Duodenal mucosa (tissue), 2 donors: ENCODE results near the gene FAM229B.
"Not testable (repeated sequence)": the region's sequence is repeated elsewhere in the genome, so short reads cannot be mapped to it uniquely, and the experiment has no call there.

Experiments
- H3K27ac ChIP-seq: one replicate; pipeline ENCODE4 v1.7.0; 2013; ENCODE audit warnings: low read depth, low read length
- H3K27me3 ChIP-seq, 2 donors: one replicate each; pipeline ENCODE4 v1.7.0; 2013; ENCODE audit warnings: low read length in 2 of 2, control low read depth in 1 of 2; ENCODE audit not compliant: insufficient read depth in 2 of 2, control insufficient read depth in 1 of 2
- H3K36me3 ChIP-seq, 2 donors: one replicate each; pipeline ENCODE4 v1.7.0; 2013; ENCODE audit warnings: low read length in 2 of 2, control low read depth in 1 of 2; ENCODE audit not compliant: insufficient read depth in 2 of 2, control insufficient read depth in 1 of 2
- H3K4me1 ChIP-seq, 2 donors: one replicate each; pipeline ENCODE4 v1.7.0; 2013; ENCODE audit warnings: low read length in 2 of 2, control low read depth in 1 of 2; ENCODE audit not compliant: insufficient read depth in 2 of 2, control insufficient read depth in 1 of 2
- H3K4me3 ChIP-seq, 2 donors: one replicate each; pipeline ENCODE4 v1.7.0; 2013; ENCODE audit warnings: low read length in 2 of 2, low read depth in 1 of 2
- H3K9ac ChIP-seq, 2 donors: one replicate each; pipeline ENCODE4 v1.7.0; 2013; ENCODE audit warnings: low read length in 2 of 2, low read depth in 1 of 2
- H3K9me3 ChIP-seq, 2 donors: one replicate each; pipeline ENCODE4 v1.7.0; 2013; ENCODE audit warnings: low read length in 2 of 2, control low read depth in 1 of 2; ENCODE audit not compliant: control insufficient read depth in 1 of 2

FAM229B gene

GRCh38 chr6:112044856-112045255, 42.5 kb upstream of the FAM229B start:
- Histone ChIP-seq H3K4me1 (peaks cover 0 to 3% of the 10 kb centered on the region in 2 donors), H3K36me3 (no peaks in the 10 kb centered on the region), H3K4me3 (no peak overlapping the region), H3K9me3 (no peaks in the 10 kb centered on the region), H3K27me3 (no peaks in the 10 kb centered on the region), H3K9ac (no peak overlapping the region), H3K27ac (no peak overlapping the region)

DNA sequence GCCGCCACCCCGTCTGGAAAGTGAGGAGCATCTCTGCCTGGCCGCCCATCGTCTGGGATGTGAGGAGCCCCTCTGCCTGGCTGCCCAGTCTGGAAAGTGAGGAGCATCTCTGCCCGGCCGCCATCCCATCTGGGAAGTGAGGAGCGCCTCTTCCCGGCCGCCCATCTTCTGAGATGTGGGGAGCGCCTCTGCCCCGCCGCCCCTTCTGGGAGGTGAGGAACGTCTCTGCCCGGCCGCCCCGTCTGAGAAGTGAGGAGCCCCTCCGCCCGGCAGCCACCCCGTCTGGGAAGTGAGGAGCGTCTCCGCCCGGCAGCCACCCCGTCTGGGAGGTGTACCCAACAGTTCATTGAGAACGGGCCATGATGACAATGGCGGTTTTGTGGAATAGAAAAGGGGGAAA, 39.9 kb upstream of the FAM229B start:
- H3K9ac ChIP-seq, H3K4me1 ChIP-seq, H3K36me3 ChIP-seq, H3K27ac ChIP-seq, H3K9me3 ChIP-seq, H3K27me3 ChIP-seq, H3K4me3 ChIP-seq: not testable (repeated sequence)

- no peak overlapping the region for H3K4me3 ChIP-seq
- H3K27me3 ChIP-seq, result no peaks in the 10 kb centered on the region
- no peaks in the 10 kb centered on the region for H3K36me3 ChIP-seq
- no peaks in the 10 kb centered on the region for H3K9me3 ChIP-seq
- no peak overlapping the region for H3K27ac ChIP-seq
- H3K9ac ChIP-seq, result no peak overlapping the region
- H3K4me1 ChIP-seq, result no peaks in the 10 kb centered on the region
These were observed 38.2 kb upstream of the FAM229B start for GRCh38 chr6:112049026-112049799.

GRCh38 chr6:112049996-112050395, 37.4 kb upstream of the FAM229B start:
- Histone ChIP-seq H3K9ac (no peak overlapping the region), H3K4me1 (no peaks in the 10 kb centered on the region), H3K9me3 (no peaks in the 10 kb centered on the region), H3K27me3 (no peaks in the 10 kb centered on the region), H3K4me3 (no peak overlapping the region), H3K36me3 (no peaks in the 10 kb centered on the region), H3K27ac (no peak overlapping the region)

DNA sequence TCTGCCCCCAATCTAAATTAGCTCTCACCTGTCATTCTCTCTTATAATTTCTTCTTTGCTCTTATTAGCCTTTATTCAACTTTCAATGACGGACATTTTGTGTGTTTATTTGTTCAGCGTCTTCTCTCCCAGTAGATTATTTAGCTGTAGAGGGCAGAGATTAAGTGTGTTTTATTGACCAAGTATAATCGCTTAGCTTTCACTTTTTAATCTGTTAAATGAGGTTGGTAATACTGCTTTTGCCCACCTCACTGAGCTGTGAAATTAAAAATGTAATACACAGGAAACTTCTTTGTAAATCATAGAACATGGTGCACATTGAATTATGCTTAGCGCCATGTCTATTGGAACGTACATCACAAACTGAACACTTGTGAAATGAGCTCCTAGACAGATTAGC, 37.0 kb upstream of the FAM229B start:
- Histone ChIP-seq H3K9ac (no peak overlapping the region), H3K4me1 (no peaks in the 10 kb centered on the region), H3K27me3 (no peaks in the 10 kb centered on the region), H3K9me3 (no peaks in the 10 kb centered on the region), H3K36me3 (no peaks in the 10 kb centered on the region), H3K4me3 (no peak overlapping the region), H3K27ac (no peak overlapping the region)

DNA sequence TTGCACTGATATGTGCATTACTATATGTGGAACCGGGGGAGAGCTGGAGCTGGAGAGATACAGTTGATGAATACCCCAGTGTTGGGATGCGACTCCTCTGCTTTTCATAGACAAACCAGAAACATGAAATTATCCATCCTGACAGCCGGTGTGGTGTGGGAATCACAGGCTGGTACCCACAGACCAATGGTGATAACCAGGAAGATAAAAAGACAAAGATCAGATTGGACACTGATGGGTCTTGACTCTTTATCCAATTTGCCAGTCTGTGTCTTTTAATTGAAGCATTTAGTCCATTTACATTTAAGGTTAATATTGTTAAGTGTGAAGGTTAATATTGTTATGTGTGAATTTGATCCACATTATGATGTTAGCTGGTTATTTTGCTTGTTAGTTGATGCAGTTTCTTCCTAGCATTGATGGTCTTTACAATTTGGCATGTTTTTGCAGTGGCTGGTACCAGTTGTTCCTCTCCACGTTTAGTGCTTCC, 36.1 kb upstream of the FAM229B start:
- not testable (repeated sequence) for H3K4me3 ChIP-seq, H3K9me3 ChIP-seq, H3K9ac ChIP-seq, H3K27ac ChIP-seq, H3K27me3 ChIP-seq, H3K4me1 ChIP-seq, H3K36me3 ChIP-seq

GRCh38 chr6:112054001-112054400, 33.4 kb upstream of the FAM229B start, which contains the start of gene CCN6:
Gene CCN6, plus strand, starts transcription at chr6:112054104. Its CDS starts 254 bp downstream, at chr6:112054358.
- Histone ChIP-seq H3K27ac (no peak within 1 kb of the TSS), H3K9me3 (no peaks in the 10 kb centered on the region), H3K27me3 (no peaks in the 10 kb centered on the region), H3K9ac (no peak within 1 kb of the TSS), H3K36me3 (no peaks in the 10 kb centered on the region), H3K4me1 (no peaks in the 10 kb centered on the region), H3K4me3 (no peak within 1 kb of the TSS)

DNA sequence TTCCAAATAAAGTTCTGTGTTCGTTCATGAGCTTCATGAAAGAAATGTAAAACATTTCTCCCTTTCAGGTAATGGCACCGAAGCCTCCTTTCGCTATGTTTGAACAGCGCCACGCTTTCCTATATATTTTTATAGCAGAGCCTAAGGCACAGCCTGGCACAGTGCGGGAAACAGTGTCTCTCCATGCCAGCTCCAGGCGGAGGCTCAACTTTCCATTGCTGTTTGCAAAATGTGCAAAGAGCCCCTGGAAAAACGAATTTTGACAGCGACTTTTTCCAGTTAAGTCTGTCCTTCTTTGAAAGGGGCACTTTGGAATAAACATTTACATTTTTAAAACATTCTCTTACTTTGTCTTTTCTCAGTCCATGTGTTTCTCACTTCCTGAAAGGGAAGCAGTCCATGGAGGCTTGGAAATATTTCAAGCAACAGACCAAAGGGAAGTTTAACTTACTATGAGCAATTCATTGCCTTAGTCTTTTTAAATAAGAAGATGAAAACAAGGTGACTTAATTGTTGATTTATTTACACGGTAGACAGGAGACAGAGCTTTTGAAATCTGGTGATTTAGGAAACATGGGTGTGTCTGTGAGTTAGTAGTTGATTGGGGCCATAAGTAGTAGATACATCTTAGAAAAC, 32.7 kb upstream of the FAM229B start:
- H3K27me3 ChIP-seq, result no peaks in the 10 kb centered on the region
- no peak overlapping the region for H3K9ac ChIP-seq
- H3K9me3 ChIP-seq, result no peaks in the 10 kb centered on the region
- no peaks in the 10 kb centered on the region for H3K36me3 ChIP-seq
- no peak overlapping the region for H3K27ac ChIP-seq
- no peaks in the 10 kb centered on the region for H3K4me1 ChIP-seq
- no peak overlapping the region for H3K4me3 ChIP-seq

DNA sequence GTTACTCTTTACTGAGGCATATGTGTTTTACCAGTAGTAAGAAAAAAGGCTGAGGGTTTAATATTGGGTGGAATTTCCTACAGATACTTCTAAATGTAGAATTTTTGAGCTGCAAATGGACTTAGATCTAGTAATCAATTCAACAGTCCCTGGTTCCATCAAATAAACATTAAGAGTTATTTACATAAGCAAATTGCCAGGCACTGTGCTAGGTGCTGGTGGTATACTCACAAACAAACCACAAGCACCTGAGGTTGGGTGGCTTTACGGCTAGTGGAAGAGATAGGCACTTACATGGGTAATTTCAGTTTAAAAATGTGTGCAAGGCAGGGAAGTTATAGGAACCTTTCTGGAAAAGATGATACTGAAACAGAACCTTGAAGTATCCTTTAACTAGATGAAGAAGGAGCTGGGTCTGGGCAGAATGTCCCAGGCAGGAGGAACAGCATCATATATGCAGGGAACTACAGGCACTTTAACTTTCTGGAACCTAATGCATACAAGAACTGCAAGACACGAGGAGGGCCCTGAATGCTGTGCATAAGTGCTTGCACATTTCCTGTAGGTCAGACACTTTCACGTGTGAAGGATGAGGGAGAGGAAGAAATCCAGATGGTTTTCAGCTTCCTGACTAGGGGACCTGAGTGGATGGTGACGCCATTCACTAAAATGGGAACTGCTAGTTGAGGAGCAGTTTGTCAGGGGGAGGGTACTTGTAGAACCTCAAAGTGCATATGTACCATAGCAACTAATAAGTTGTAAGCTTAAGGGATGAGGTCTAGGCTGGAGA, 29.0 kb upstream of the FAM229B start:
- no peak overlapping the region for H3K9ac ChIP-seq
- no peak overlapping the region for H3K4me3 ChIP-seq
- H3K36me3 ChIP-seq, result no peaks in the 10 kb centered on the region
- H3K27me3 ChIP-seq, result no peaks in the 10 kb centered on the region
- no peaks in the 10 kb centered on the region for H3K9me3 ChIP-seq
- H3K4me1 ChIP-seq, result no peaks in the 10 kb centered on the region
- no peak overlapping the region for H3K27ac ChIP-seq

GRCh38 chr6:112061605-112062004, 25.8 kb upstream of the FAM229B start:
- Histone ChIP-seq H3K27me3 (no peaks in the 10 kb centered on the region), H3K36me3 (no peaks in the 10 kb centered on the region), H3K4me1 (no peaks in the 10 kb centered on the region), H3K9me3 (no peaks in the 10 kb centered on the region), H3K4me3 (no peak overlapping the region), H3K9ac (no peak overlapping the region), H3K27ac (no peak overlapping the region)
